Frontal cortex (tissue), 4 donors: Measurements from ENCODE around the gene TSNAXIP1. TPM values are rescaled to one million over a fixed set of nuclear protein-coding genes. Genes with fewer than 3 reads are reported as not detected.
A peak's percentile ranks its signal among the peaks of the same experiment; 100 is the strongest.
"Not testable (repeated sequence)": the region's sequence is repeated elsewhere in the genome, so short reads cannot be mapped to it uniquely, and the experiment has no call there.

Experiments
- DNase-seq, 2 donors: peaks; one replicate each; pipeline ENCODE4 v3.0.0; 2012; ENCODE audit warnings: low spot score in 2 of 2
- FAIRE-seq: peaks from 2 replicates; lab custom pipeline; 2012; peaks lifted over from hg19 to GRCh38; lab: Jason Lieb, UNC
- total RNA-seq: library from RNA; depleted of rRNA; stranded (reverse); fragments of >200 nt; gene quantifications from one replicate; pipeline ENCODE4 v1.2.3, GENCODE V29; 2014
- donor health status: control.
- donor health status: control.
- donor health status: control.

The TSNAXIP1 gene
- total RNA-seq, 1 donor from 2014 or later: 4.5 TPM

- no peak for FAIRE-seq
- no peak for DNase-seq
Measured at GRCh38 chr16:67856927-67857546, 50.3 kb downstream of the TSNAXIP1 start.

GRCh38 chr16:67857547-67858233, 51.0 kb downstream of the TSNAXIP1 start:
- peak in 1 of 2 donors; percentile 44 for DNase-seq
- no peak for FAIRE-seq

GRCh38 chr16:67858500-67858899, 51.8 kb downstream of the TSNAXIP1 start:
- no peak for DNase-seq
- FAIRE-seq: no peak

GRCh38 chr16:67860589-67861398, 54.1 kb downstream of the TSNAXIP1 start:
- FAIRE-seq (no peak), DNase-seq (no peak)

- FAIRE-seq: no peak
Measured at GRCh38 chr16:67861877-67862276, 55.2 kb downstream of the TSNAXIP1 start.

GRCh38 chr16:67862623-67863583, 56.2 kb downstream of the TSNAXIP1 start:
- FAIRE-seq: no peak
- peak in 1 of 2 donors; percentile 65 for DNase-seq

More at GRCh38 chr16:67861877-67862276, 55.2 kb downstream of the TSNAXIP1 start:
- no peak for DNase-seq

GRCh38 chr16:67864044-67864443, 57.4 kb downstream of the TSNAXIP1 start:
- DNase-seq, FAIRE-seq: not testable (repeated sequence)

GRCh38 chr16:67864594-67864993, 57.9 kb downstream of the TSNAXIP1 start:
- FAIRE-seq: no peak
- no peak for DNase-seq

GRCh38 chr16:67865318-67865717, 58.6 kb downstream of the TSNAXIP1 start:
- DNase-seq: no peak
- FAIRE-seq: no peak

GRCh38 chr16:67868290-67868689, 61.6 kb downstream of the TSNAXIP1 start:
- FAIRE-seq (no peak), DNase-seq (no peak)

GRCh38 chr16:67869653-67870052, 63.0 kb downstream of the TSNAXIP1 start:
- DNase-seq (no peak), FAIRE-seq (no peak)

- DNase-seq: no peak
- no peak for FAIRE-seq
Measured at GRCh38 chr16:67871256-67871655, 64.6 kb downstream of the TSNAXIP1 start.

GRCh38 chr16:67872131-67872630, 65.5 kb downstream of the TSNAXIP1 start:
- DNase-seq (no peak), FAIRE-seq (no peak)

- DNase-seq (peak; percentile 83 to 93), FAIRE-seq (no peak)
Measured at GRCh38 chr16:67872631-67873434, 66.1 kb downstream of the TSNAXIP1 start, which contains the start of gene EDC4. Gene EDC4 (plus strand): TSS chr16:67873052. CDS start chr16:67873262, 210 bp downstream.

GRCh38 chr16:67873435-67874370, 67.0 kb downstream of the TSNAXIP1 start:
- no peak for DNase-seq

GRCh38 chr16:67874372-67874771, 67.7 kb downstream of the TSNAXIP1 start:
- DNase-seq: no peak
- no peak for FAIRE-seq

More at GRCh38 chr16:67873435-67874370, 67.0 kb downstream of the TSNAXIP1 start:
- no peak for FAIRE-seq

- DNase-seq (no peak), FAIRE-seq (no peak)
Measured at GRCh38 chr16:67877064-67877463, 70.4 kb downstream of the TSNAXIP1 start.
